A673 (cell line): ENCODE results near the gene NACC2. TPM values are rescaled to one million over a fixed set of nuclear protein-coding genes. Genes with fewer than 3 reads are reported as not detected.

Experiments used
- BruUV-seq: library from RNA; stranded (reverse); fragments of 400-500 nt; replicated peaks from 2 replicates; lab custom pipeline; 2021; lab: Mats Ljungman, UMichigan
- CTCF ChIA-PET: fragments of 300-600 bp; sonication (Branson Sonifier 250); formaldehyde crosslinking; loops from one replicate; lab custom pipeline; 2022; ENCODE audit warnings: antibody characterized with exemption; lab: Charles Lee
- POLR2A ChIA-PET: fragments of 300-600 bp; sonication (Branson Sonifier 250); formaldehyde crosslinking; loops from one replicate; lab custom pipeline; 2022; ENCODE audit warnings: antibody characterized with exemption; ENCODE audit not compliant: low non-redundant PET; lab: Charles Lee
- DNase-seq: peaks from one replicate; pipeline ENCODE4 v3.0.0-alpha.2; 2015; ENCODE audit warnings: low spot score
- H3K27ac ChIP-seq: fragments of 200-600 bp; sonication (generic); 2 replicates; pipeline ENCODE4 v1.5.1; 2016; ENCODE audit warnings: mixed run types, low read depth, mild to moderate bottlenecking, mixed read lengths, antibody characterized with exemption, low read length; ENCODE audit not compliant: poor library complexity, severe bottlenecking
- H3K27me3 ChIP-seq: fragments of 200-600 bp; sonication (generic); replicated peaks from 2 replicates; pipeline ENCODE4 v1.6.1; 2017; ENCODE audit warnings: mixed run types, low read depth, mild to moderate bottlenecking, mixed read lengths, antibody characterized with exemption, low read length; ENCODE audit not compliant: insufficient read depth, poor library complexity
- H3K36me3 ChIP-seq: fragments of 200-600 bp; sonication (generic); 2 replicates; pipeline ENCODE4 v1.6.1; 2016; ENCODE audit warnings: mixed run types, mild to moderate bottlenecking, mixed read lengths, antibody characterized with exemption, low read length; ENCODE audit not compliant: insufficient read depth, poor library complexity, severe bottlenecking
- H3K4me1 ChIP-seq: fragments of 200-600 bp; sonication (generic); 2 replicates; pipeline ENCODE4 v1.6.1; 2017; ENCODE audit warnings: mixed run types, mild to moderate bottlenecking, mixed read lengths, antibody characterized with exemption, low read length; ENCODE audit not compliant: insufficient read depth, poor library complexity, severe bottlenecking
- H3K4me3 ChIP-seq: fragments of 200-600 bp; sonication (generic); 2 replicates; pipeline ENCODE4 v1.5.1; 2016; ENCODE audit warnings: low read depth, mixed run types, mild to moderate bottlenecking, mixed read lengths, low read length; ENCODE audit not compliant: poor library complexity, severe bottlenecking
- H3K9me3 ChIP-seq: fragments of 200-600 bp; sonication (generic); 2 replicates; pipeline ENCODE4 v1.6.1; 2016; ENCODE audit warnings: mixed run types, low read depth, mild to moderate bottlenecking, mixed read lengths, antibody characterized with exemption, low read length; ENCODE audit not compliant: poor library complexity, severe bottlenecking
- CTCF ChIP-seq: fragments of 300-800, 200-600 bp; sonication (generic); conservative IDR thresholded peaks from 2 replicates; pipeline ENCODE4 v1.5.1; 2017; ENCODE audit warnings: low read depth, mild to moderate bottlenecking, antibody characterized with exemption, low read length, moderate library complexity, mixed read lengths
- EZH2 ChIP-seq: fragments of 200-600 bp; sonication (generic); IDR thresholded peaks from 2 replicates; pipeline ENCODE4 v1.6.1; 2017; ENCODE audit warnings: borderline replicate concordance, low read depth, mild to moderate bottlenecking, mixed read lengths, antibody characterized with exemption, low read length; ENCODE audit not compliant: poor library complexity, severe bottlenecking
- intact Hi-C: fragments of 100-400 bp; cut with micrococcal nuclease; formaldehyde crosslinking; loops from one replicate; pipeline ENCODE4 v1.10.0; 2022; ENCODE audit not compliant: unreplicated experiment
- total RNA-seq: library from RNA; stranded (reverse); gene quantifications from 2 replicates; pipeline ENCODE4 v1.2.3, GENCODE V29; 2021

Gene NACC2
- total RNA-seq, 1 experiment from 2014 or later: 19.5 TPM

DNA sequence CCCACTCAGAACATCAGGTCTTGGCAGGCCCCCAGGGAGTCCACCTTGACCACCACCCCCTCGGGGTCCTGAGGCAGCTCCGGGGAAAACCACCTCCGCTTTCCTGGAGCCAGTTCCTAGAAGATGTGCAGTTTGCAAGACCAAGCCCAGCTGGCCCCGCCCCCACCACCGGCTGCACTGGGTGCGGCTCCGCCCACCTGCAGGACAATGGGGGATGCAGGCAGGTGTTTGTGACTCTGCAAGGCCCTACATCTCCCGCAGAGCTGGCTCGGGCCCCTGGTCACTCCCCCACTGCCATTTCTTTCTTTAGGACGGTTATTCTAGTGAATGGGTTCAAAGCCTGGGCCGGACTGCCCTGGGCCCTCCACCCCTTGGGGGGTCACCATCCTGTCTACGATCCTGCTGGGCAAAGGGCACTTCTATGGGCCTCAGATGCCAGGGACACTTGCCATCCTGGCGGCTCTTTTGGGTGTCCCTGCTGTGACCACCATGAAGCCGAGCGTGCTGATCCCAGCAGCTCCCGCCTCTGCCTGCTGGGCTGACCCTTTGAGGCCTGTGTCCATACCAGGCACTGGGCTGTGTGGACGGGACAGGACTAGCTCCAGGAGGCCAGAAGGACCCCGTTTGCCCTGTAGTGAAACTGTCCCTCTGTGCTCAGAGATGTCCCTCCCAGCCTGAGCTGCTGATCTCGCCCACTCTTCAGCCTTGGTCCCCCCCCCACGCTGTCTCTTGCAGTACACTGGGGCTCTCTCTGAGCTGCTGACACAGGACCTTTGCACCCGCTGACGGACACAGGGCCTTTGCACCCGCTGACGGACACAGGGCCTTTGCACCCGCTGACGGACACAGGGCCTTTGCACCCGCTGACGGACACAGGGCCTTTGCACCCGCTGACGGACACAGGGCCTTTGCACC lies 5.9 kb upstream of the NACC2 start:
- peaks cover 28% of the 10 kb centered on the region for H3K4me1 ChIP-seq
- BruUV-seq: no TSS peak
- no peak overlapping the region for H3K4me3 ChIP-seq
- intact Hi-C loops: no loop called here
- DNase-seq: no peak
- ChIA-PET CTCF (interaction anchor here (0.8 kb wide), 1 partner anchor 12 kb away, joined by 7 read pairs; no protein-coding TSS in a partner anchor), POLR2A (no interaction called here)
- no peak for TF ChIP-seq CTCF
- no peak for TF ChIP-seq EZH2
- no peaks in the 10 kb centered on the region for H3K36me3 ChIP-seq
- no peaks in the 10 kb centered on the region for H3K27me3 ChIP-seq
- H3K9me3 ChIP-seq: no peaks in the 10 kb centered on the region
- no peak overlapping the region for H3K27ac ChIP-seq

DNA sequence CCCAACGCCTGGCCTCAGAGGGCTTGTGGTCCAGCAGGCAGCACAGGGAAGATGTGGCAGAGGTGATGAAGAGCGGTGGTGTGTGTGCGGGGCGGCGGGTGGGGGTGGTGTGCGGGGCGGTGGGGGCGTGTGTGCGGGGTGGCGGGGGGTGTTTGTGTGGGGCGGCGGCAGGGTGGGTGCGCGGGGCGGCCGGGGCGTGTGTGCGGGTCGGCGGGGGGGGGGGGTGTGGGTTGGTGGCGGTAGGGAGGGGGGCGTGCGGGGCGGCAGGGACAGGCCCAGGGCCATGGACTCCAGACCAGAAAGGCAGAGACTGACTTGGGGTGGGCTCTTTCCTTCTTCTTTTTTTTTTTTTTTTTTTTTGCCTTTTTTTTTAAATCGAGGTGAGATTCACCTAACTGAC lies 4.5 kb upstream of the NACC2 start:
- intact Hi-C loops: no loop called here
- no peak for TF ChIP-seq EZH2
- TF ChIP-seq CTCF: no peak
- no TSS peak for BruUV-seq
- POLR2A ChIA-PET: no interaction called here
- no peak overlapping the region for H3K4me3 ChIP-seq
- H3K27ac ChIP-seq: no peak overlapping the region
- no peaks in the 10 kb centered on the region for H3K36me3 ChIP-seq
- CTCF ChIA-PET: no interaction called here
- H3K9me3 ChIP-seq: no peaks in the 10 kb centered on the region
- DNase-seq: no peak
- peaks cover 17% of the 10 kb centered on the region for H3K4me1 ChIP-seq
- H3K27me3 ChIP-seq: no peaks in the 10 kb centered on the region

GRCh38 chr9:136098844-136099243 lies 3.8 kb upstream of the NACC2 start:
- Histone ChIP-seq H3K27ac (no peak overlapping the region), H3K36me3 (no peaks in the 10 kb centered on the region), H3K9me3 (no peaks in the 10 kb centered on the region), H3K4me3 (no peak overlapping the region), H3K27me3 (no peaks in the 10 kb centered on the region), H3K4me1 (peaks cover 14% of the 10 kb centered on the region)
- TF ChIP-seq EZH2: no peak
- TF ChIP-seq CTCF: no peak
- no TSS peak for BruUV-seq
- no peak for DNase-seq
- ChIA-PET CTCF (no interaction called here), POLR2A (no interaction called here)
- intact Hi-C loops: no loop called here
